ENCODE measurements around the gene PGAM5. TPM values are rescaled to one million over a fixed set of nuclear protein-coding genes. Genes with fewer than 3 reads are reported as not detected.

PGAM5 gene
- total RNA-seq, 2 experiments from 2014 or later: 32.5 to 35.1 TPM

- POLR2A ChIA-PET: no interaction called here
- no peak for DNase-seq
- no peaks in the 10 kb centered on the region for H3K4me1 Mint-ChIP-seq
- no peaks in the 10 kb centered on the region for H3K9me3 Mint-ChIP-seq
- peaks cover 92% of the 10 kb centered on the region for H3K36me3 Mint-ChIP-seq (ENCODE audit: low read depth)
- CTCF ChIA-PET: no interaction called here
- no peaks in the 10 kb centered on the region for H3K27me3 Mint-ChIP-seq
- H3K27ac Mint-ChIP-seq: no peak overlapping the region
- H3K4me3 Mint-ChIP-seq: no peak overlapping the region
Observed at GRCh38 chr12:132731574-132731973, 20.9 kb downstream of the PGAM5 start.

GRCh38 chr12:132734206-132734605 lies 23.6 kb downstream of the PGAM5 start:
- Mint-ChIP-seq H3K4me1 (no peaks in the 10 kb centered on the region), H3K9me3 (no peaks in the 10 kb centered on the region), H3K27me3 (no peaks in the 10 kb centered on the region), H3K4me3 (no peak overlapping the region), H3K36me3 (ENCODE audit: low read depth) (peaks cover 88% of the 10 kb centered on the region), H3K27ac (no peak overlapping the region)
- CTCF ChIA-PET: interaction anchor here (0.6 kb wide), 1 partner anchor 25 kb away, joined by 3 read pairs; no protein-coding TSS in a partner anchor
- POLR2A ChIA-PET: no interaction called here
- no peak for DNase-seq

DNA sequence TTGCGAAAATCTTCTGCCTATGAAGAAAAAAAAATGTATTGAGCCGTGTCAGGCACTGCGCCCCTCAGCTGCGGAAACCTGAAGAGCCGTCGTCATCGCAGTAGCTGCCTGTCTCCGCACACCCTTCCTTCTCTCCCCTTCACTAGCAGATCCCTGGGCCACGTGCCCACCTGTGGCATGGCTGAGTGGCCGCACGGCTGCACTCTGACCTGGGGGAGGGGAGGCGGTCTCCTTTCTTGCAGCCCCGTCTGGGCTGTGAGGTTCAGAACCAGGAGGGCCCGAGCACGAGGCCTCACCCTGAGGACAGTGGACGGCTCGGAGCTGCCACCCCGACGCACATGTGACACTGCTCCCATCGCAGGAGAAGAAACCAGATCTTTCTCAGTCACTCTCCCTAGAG lies 24.9 kb downstream of the PGAM5 start:
- CTCF ChIA-PET: no interaction called here
- H3K36me3 Mint-ChIP-seq (ENCODE audit: low read depth): peaks cover 91% of the 10 kb centered on the region

GRCh38 chr12:132736378-132736777 lies 25.7 kb downstream of the PGAM5 start:
- DNase-seq: no peak
- Mint-ChIP-seq H3K27ac (no peak overlapping the region), H3K9me3 (no peaks in the 10 kb centered on the region), H3K36me3 (ENCODE audit: low read depth) (peaks cover 91% of the 10 kb centered on the region), H3K4me1 (no peaks in the 10 kb centered on the region), H3K27me3 (no peaks in the 10 kb centered on the region), H3K4me3 (no peak overlapping the region)
- ChIA-PET POLR2A (no interaction called here), CTCF (no interaction called here)

More for the DNA sequence above, 24.9 kb downstream of the PGAM5 start:
- H3K4me3 Mint-ChIP-seq: no peak overlapping the region
- H3K9me3 Mint-ChIP-seq: no peaks in the 10 kb centered on the region
- POLR2A ChIA-PET: no interaction called here
- DNase-seq: no peak
- no peaks in the 10 kb centered on the region for H3K27me3 Mint-ChIP-seq
- no peak overlapping the region for H3K27ac Mint-ChIP-seq
- H3K4me1 Mint-ChIP-seq: no peaks in the 10 kb centered on the region

DNA sequence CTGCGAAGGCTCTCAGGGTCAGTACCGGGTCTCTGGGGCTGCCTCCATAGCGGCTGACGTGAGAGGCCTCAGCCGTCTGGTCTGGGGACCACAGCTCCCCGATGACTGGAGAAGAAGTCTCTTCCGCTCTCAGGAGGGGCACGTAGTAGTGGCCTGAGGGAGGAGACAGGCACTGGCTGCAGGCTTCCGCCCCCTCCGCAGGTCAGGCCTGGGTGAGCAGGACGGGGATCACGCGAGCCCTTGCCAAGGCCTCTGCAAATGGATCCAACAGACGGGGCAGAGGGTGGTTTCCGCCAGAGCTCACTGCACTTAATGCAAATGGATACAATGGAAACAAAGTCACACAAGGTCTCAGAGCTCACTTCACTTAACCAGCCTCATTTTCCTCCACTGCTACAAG lies 26.3 kb downstream of the PGAM5 start:
- ChIA-PET POLR2A (no interaction called here), CTCF (no interaction called here)
- Mint-ChIP-seq H3K4me1 (peaks cover 1% of the 10 kb centered on the region), H3K27ac (no peak overlapping the region), H3K9me3 (no peaks in the 10 kb centered on the region), H3K4me3 (no peak overlapping the region), H3K27me3 (no peaks in the 10 kb centered on the region), H3K36me3 (ENCODE audit: low read depth) (peaks cover 91% of the 10 kb centered on the region)
- DNase-seq: no peak

GRCh38 chr12:132739600-132740312 lies 29.1 kb downstream of the PGAM5 start:
- no peak for DNase-seq
- Mint-ChIP-seq H3K9me3 (no peaks in the 10 kb centered on the region), H3K27ac (no peak overlapping the region), H3K4me3 (no peak overlapping the region), H3K4me1 (peaks cover 15% of the 10 kb centered on the region), H3K27me3 (no peaks in the 10 kb centered on the region), H3K36me3 (ENCODE audit: low read depth) (peaks cover 89% of the 10 kb centered on the region)
- ChIA-PET POLR2A (interaction anchor here (0.6 kb wide), 1 partner anchor 23 kb away, joined by 3 read pairs; no protein-coding TSS in a partner anchor), CTCF (no interaction called here)

DNA sequence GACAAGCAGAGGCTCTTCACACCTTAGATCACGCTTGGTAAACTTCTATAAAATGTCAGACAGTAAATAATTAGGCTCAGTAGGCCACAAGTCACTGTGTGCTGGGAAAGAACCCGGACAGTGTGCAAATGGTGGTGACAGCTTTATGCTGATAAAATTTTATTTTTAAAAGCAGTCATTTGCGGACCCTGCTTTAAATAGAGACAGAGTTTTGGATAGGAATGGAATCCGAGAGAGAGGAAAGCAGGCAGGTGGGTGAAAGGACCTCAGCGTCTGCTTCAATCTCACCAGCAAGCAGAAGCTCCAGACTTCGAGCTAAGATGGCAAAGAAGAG lies 29.6 kb downstream of the PGAM5 start:
- H3K9me3 Mint-ChIP-seq: no peaks in the 10 kb centered on the region
- no peaks in the 10 kb centered on the region for H3K27me3 Mint-ChIP-seq
- no peak overlapping the region for H3K4me3 Mint-ChIP-seq
- peaks cover 89% of the 10 kb centered on the region for H3K36me3 Mint-ChIP-seq (ENCODE audit: low read depth)
- CTCF ChIA-PET: no interaction called here
- POLR2A ChIA-PET: interaction anchor here (0.6 kb wide), 1 partner anchor 22 kb away, joined by 3 read pairs; no protein-coding TSS in a partner anchor
- DNase-seq: no peak
- H3K4me1 Mint-ChIP-seq: peaks cover 15% of the 10 kb centered on the region
- no peak overlapping the region for H3K27ac Mint-ChIP-seq

DNA sequence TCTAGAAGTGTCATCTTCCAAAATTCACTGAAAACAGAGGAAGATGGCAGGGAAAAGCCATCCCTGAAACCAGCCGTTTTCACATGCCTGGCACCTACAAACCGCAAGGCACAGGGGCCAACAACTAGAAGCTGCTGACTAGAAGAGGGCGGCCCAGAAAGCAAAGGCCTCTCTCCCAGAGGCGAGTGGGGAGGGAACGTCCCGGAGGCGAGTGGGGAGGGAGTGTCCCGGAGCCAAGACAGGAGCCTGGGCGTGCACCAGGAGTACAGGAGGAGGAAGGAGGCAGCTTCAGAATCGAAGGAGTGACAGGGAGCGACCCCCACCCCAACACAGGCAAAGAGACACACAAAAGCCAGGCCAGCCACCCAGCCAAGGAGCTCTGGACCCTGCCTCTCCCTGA lies 30.0 kb downstream of the PGAM5 start:
- Mint-ChIP-seq H3K4me1 (peaks cover 15% of the 10 kb centered on the region), H3K9me3 (no peaks in the 10 kb centered on the region), H3K27ac (no peak overlapping the region), H3K4me3 (no peak overlapping the region), H3K36me3 (ENCODE audit: low read depth) (peaks cover 89% of the 10 kb centered on the region), H3K27me3 (no peaks in the 10 kb centered on the region)
- POLR2A ChIA-PET: interaction anchor here (0.6 kb wide), 1 partner anchor 22 kb away, joined by 3 read pairs; no protein-coding TSS in a partner anchor
- CTCF ChIA-PET: no interaction called here
- DNase-seq: no peak

- Mint-ChIP-seq H3K4me3 (no peak overlapping the region), H3K36me3 (ENCODE audit: low read depth) (peaks cover 88% of the 10 kb centered on the region), H3K27me3 (no peaks in the 10 kb centered on the region), H3K27ac (no peak overlapping the region), H3K4me1 (peaks cover 15% of the 10 kb centered on the region), H3K9me3 (no peaks in the 10 kb centered on the region)
- ChIA-PET CTCF (interaction anchor here (0.6 kb wide), 1 partner anchor 792 kb away, joined by 3 read pairs; the partner anchor contains the start of gene EP400), POLR2A (no interaction called here)
- no peak for DNase-seq
Observed at GRCh38 chr12:132741620-132742019, 31.0 kb downstream of the PGAM5 start.

DNA sequence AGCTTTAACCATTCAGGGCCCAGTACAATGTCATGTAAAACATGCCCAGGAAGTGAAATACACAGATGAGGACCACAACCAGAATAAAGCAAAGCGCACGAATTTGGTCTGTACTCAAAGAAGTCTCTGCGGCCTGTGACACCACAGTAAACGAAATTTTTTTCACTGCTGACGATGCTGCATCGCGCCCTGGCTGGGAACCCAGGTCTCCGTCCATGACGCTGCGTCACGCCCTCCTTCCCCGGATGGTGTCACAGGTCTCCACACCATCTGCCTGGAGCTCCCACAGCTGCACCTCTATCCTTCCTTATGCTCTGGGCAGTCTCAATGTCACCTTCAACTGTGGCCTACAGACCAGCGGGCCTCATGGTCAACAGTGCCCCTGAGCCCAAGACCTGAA lies 33.2 kb downstream of the PGAM5 start:
- peaks cover 15% of the 10 kb centered on the region for H3K4me1 Mint-ChIP-seq
- no peaks in the 10 kb centered on the region for H3K27me3 Mint-ChIP-seq
- ChIA-PET POLR2A (interaction anchor here (0.6 kb wide), 1 partner anchor 14 kb away, joined by 3 read pairs; no protein-coding TSS in a partner anchor), CTCF (no interaction called here)
- no peak overlapping the region for H3K4me3 Mint-ChIP-seq
- H3K27ac Mint-ChIP-seq: no peak overlapping the region
- peaks cover 95% of the 10 kb centered on the region for H3K36me3 Mint-ChIP-seq (ENCODE audit: low read depth)
- DNase-seq: no peak
- H3K9me3 Mint-ChIP-seq: no peaks in the 10 kb centered on the region

- Mint-ChIP-seq H3K36me3 (ENCODE audit: low read depth) (peaks cover 86% of the 10 kb centered on the region), H3K4me1 (peaks cover 15% of the 10 kb centered on the region), H3K4me3 (no peak overlapping the region), H3K27me3 (no peaks in the 10 kb centered on the region), H3K9me3 (no peaks in the 10 kb centered on the region), H3K27ac (no peak overlapping the region)
- POLR2A ChIA-PET: interaction anchor here (1.4 kb wide), 1 partner anchor 14 kb away, joined by 4 read pairs; the partner anchor contains the start of gene ANKLE2
- CTCF ChIA-PET: no interaction called here
- DNase-seq: no peak
Observed at GRCh38 chr12:132746613-132747012, 36.0 kb downstream of the PGAM5 start.

GRCh38 chr12:132747395-132747794 lies 36.8 kb downstream of the PGAM5 start:
- no peak for DNase-seq
- no peaks in the 10 kb centered on the region for H3K27me3 Mint-ChIP-seq
- H3K4me3 Mint-ChIP-seq: no peak overlapping the region
- peaks cover 12% of the 10 kb centered on the region for H3K4me1 Mint-ChIP-seq
- H3K9me3 Mint-ChIP-seq: no peaks in the 10 kb centered on the region
- ChIA-PET CTCF (no interaction called here), POLR2A (interaction anchor here (1.4 kb wide), 1 partner anchor 13 kb away, joined by 4 read pairs; the partner anchor contains the start of gene ANKLE2)
- H3K36me3 Mint-ChIP-seq (ENCODE audit: low read depth): peaks cover 86% of the 10 kb centered on the region
- H3K27ac Mint-ChIP-seq: no peak overlapping the region

DNA sequence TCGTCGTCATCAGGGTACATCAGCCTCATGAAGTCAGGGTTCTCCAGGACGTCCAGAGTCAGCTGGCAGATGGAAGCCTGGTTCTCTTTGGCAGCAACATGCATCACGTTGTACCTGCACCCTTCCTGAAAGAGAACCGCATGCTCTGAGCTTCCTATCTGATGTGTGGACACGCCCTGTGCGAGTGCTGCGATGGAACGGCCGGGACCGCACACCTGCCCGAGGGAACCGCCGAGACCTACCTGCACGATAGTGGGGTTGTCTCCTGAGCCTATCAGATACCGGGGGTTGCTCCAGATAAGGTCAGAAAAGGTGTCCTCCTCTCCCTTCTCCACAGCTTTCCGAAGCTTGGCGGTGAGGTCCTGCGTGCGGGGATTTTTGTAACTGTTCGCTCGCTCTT lies 37.3 kb downstream of the PGAM5 start:
- Mint-ChIP-seq H3K4me1 (peaks cover 8% of the 10 kb centered on the region), H3K36me3 (ENCODE audit: low read depth) (peaks cover 85% of the 10 kb centered on the region), H3K27ac (no peak overlapping the region)

DNA sequence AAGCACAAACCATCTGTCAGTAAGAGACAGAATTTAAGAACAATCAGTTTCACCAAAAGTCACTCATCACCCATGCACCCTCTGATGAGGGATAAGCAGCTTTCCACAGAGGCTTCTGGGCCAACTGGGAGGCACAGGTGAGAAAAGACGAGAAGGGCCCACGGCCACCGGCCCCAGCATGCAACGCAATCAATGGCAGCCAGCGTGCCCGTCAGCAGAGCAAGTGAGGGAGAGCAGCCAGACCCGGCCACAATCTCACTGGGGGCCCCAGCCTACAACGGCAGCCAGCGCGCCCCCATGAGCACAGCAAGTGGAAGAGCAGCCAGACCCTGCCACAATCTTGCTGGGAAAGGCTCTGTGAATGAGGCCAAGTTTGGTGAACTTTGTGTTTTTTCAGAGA lies 37.7 kb downstream of the PGAM5 start:
- ChIA-PET POLR2A (no interaction called here), CTCF (no interaction called here)
- Mint-ChIP-seq H3K9me3 (no peaks in the 10 kb centered on the region), H3K36me3 (ENCODE audit: low read depth) (peaks cover 84% of the 10 kb centered on the region), H3K27me3 (no peaks in the 10 kb centered on the region), H3K27ac (no peak overlapping the region), H3K4me3 (no peak overlapping the region), H3K4me1 (peaks cover 6% of the 10 kb centered on the region)
- DNase-seq: no peak

More for the DNA sequence above, 37.3 kb downstream of the PGAM5 start:
- DNase-seq: no peak
- Mint-ChIP-seq H3K27me3 (no peaks in the 10 kb centered on the region), H3K4me3 (no peak overlapping the region), H3K9me3 (no peaks in the 10 kb centered on the region)
- CTCF ChIA-PET: no interaction called here
- POLR2A ChIA-PET: no interaction called here

Data from activated CD4-positive, alpha-beta memory T cell treated with anti-CD3 and anti-CD28 coated beads, Interleukin-2, amount 10 ng/mL, durations not matched to agents 7 days and 5 days (primary cell).